IMR-90 (cell line): ENCODE results near the gene ASTL. TPM values are rescaled to one million over a fixed set of nuclear protein-coding genes. Genes with fewer than 3 reads are reported as not detected.

Source experiments
- ATAC-seq: fragments of 200-7000 bp; cut with Tn5 transposase; 2 replicates; pipeline ENCODE4 v1.9.1; 2020; ENCODE audit warnings: low read depth, mild to moderate bottlenecking, moderate library complexity
- BruUV-seq: library from RNA; stranded (reverse); fragments of 400-500 nt; replicated peaks from 2 replicates; lab custom pipeline; 2021; lab: Mats Ljungman, UMichigan
- CTCF ChIA-PET: fragments of 300-600 bp; formaldehyde crosslinking; extraction: SDS; loops from one replicate; lab custom pipeline; 2021; ENCODE audit warnings: antibody characterized with exemption; lab: Yijun Ruan, JAX
- POLR2A ChIA-PET: fragments of 300-600 bp; sonication (Branson Sonifier 250); formaldehyde crosslinking; loops from one replicate; lab custom pipeline; 2022; ENCODE audit warnings: antibody characterized with exemption; ENCODE audit not compliant: unreplicated experiment; lab: Charles Lee
- DNase-seq: peaks from one replicate; pipeline ENCODE4 v3.0.0; 2013
- H2AFZ ChIP-seq: replicated peaks from 2 replicates; pipeline ENCODE3; 2013; ENCODE audit warnings: low read length, mild to moderate bottlenecking; ENCODE audit not compliant: poor library complexity
- H2AK5ac ChIP-seq: 2 replicates; pipeline ENCODE4 v1.6.1; 2013; ENCODE audit warnings: low read depth, low read length, inconsistent platforms
- H2AK9ac ChIP-seq: replicated peaks from 2 replicates; pipeline ENCODE3; 2013; ENCODE audit warnings: mild to moderate bottlenecking, low read depth, low read length, moderate library complexity; ENCODE audit not compliant: poor library complexity
- H2BK120ac ChIP-seq: 2 replicates; pipeline ENCODE4 v1.6.1; 2013; ENCODE audit warnings: low read depth, low read length, inconsistent platforms
- H2BK15ac ChIP-seq: 3 replicates; pipeline ENCODE4 v1.6.1; 2013; ENCODE audit warnings: low read depth, low read length, inconsistent platforms
- H2BK20ac ChIP-seq: 2 replicates; pipeline ENCODE4 v1.6.1; 2013; ENCODE audit warnings: low read depth, mild to moderate bottlenecking, inconsistent platforms, low read length, moderate library complexity
- H2BK5ac ChIP-seq: 2 replicates; pipeline ENCODE4 v1.6.1; 2013; ENCODE audit warnings: mild to moderate bottlenecking, low read depth, low read length, inconsistent platforms; ENCODE audit not compliant: poor library complexity, severe bottlenecking
- H3K14ac ChIP-seq: replicated peaks from 2 replicates; pipeline ENCODE4 v1.6.1; 2013; ENCODE audit warnings: low read depth, low read length, inconsistent platforms
- H3K18ac ChIP-seq: 2 replicates; pipeline ENCODE4 v1.6.1; 2013; ENCODE audit warnings: low read depth, low read length, control low read depth
- H3K23ac ChIP-seq: 2 replicates; pipeline ENCODE4 v1.6.1; 2013; ENCODE audit warnings: low read depth, low read length, inconsistent platforms
- H3K27ac ChIP-seq: 2 replicates; pipeline ENCODE4 v1.5.1; 2013; ENCODE audit warnings: mild to moderate bottlenecking, control low read depth, low read length; ENCODE audit not compliant: insufficient read depth
- H3K27me3 ChIP-seq: 2 replicates; pipeline ENCODE4 v1.6.1; 2013; ENCODE audit warnings: low read length; ENCODE audit not compliant: control insufficient read depth, insufficient read depth
- H3K36me3 ChIP-seq: 2 replicates; pipeline ENCODE4 v1.6.1; 2013; ENCODE audit warnings: low read length, mixed read lengths; ENCODE audit not compliant: control insufficient read depth, insufficient read depth
- H3K4ac ChIP-seq: 2 replicates; pipeline ENCODE4 v1.6.1; 2013; ENCODE audit warnings: low read depth, low read length, inconsistent platforms
- H3K4me1 ChIP-seq: 2 replicates; pipeline ENCODE4 v1.6.1; 2013; ENCODE audit warnings: low read length, mixed read lengths; ENCODE audit not compliant: control insufficient read depth, insufficient read depth
- H3K4me2 ChIP-seq: 2 replicates; pipeline ENCODE4 v1.6.1; 2013; ENCODE audit warnings: low read depth, mild to moderate bottlenecking, control low read depth, low read length, moderate library complexity
- H3K4me3 ChIP-seq: 2 replicates; pipeline ENCODE4 v1.5.1; 2013; ENCODE audit warnings: low read depth, mild to moderate bottlenecking, control low read depth, low read length, moderate library complexity; ENCODE audit not compliant: insufficient read depth
- H3K56ac ChIP-seq: 2 replicates; pipeline ENCODE4 v1.6.1; 2013; ENCODE audit warnings: low read length, inconsistent platforms; ENCODE audit not compliant: insufficient read depth; ENCODE audit errors: extremely low read depth
- H3K79me1 ChIP-seq, 2 experiments: 2 replicates each; pipeline ENCODE4 v1.6.1; 2013; ENCODE audit warnings: low read length in 2 of 2, inconsistent platforms in 1 of 2, low read depth in 1 of 2
- H3K9ac ChIP-seq: 2 replicates; pipeline ENCODE4 v1.6.1; 2013; ENCODE audit warnings: low read depth, low read length, control low read depth
- H3K9me1 ChIP-seq: 2 replicates; pipeline ENCODE4 v1.6.1; 2013; ENCODE audit warnings: low read length, inconsistent platforms; ENCODE audit not compliant: insufficient read depth
- H3K9me3 ChIP-seq: 2 replicates; pipeline ENCODE4 v1.6.1; 2013; ENCODE audit warnings: low read length; ENCODE audit not compliant: control insufficient read depth, insufficient read depth
- H4K20me1 ChIP-seq: 2 replicates; pipeline ENCODE4 v1.6.1; 2013; ENCODE audit warnings: low read length, inconsistent platforms; ENCODE audit not compliant: insufficient read depth
- H4K5ac ChIP-seq: 2 replicates; pipeline ENCODE4 v1.6.1; 2013; ENCODE audit warnings: mild to moderate bottlenecking, low read depth, low read length, control low read depth
- H4K8ac ChIP-seq, 2 experiments: 2 replicates each; pipeline ENCODE4 v1.6.1; 2013; ENCODE audit warnings: low read depth in 2 of 2, low read length in 2 of 2, control low read depth in 1 of 2, inconsistent platforms in 1 of 2
- H4K91ac ChIP-seq: 2 replicates; pipeline ENCODE4 v1.6.1; 2013; ENCODE audit warnings: low read depth, low read length, inconsistent platforms; ENCODE audit not compliant: insufficient read depth
- CEBPB ChIP-seq: IDR thresholded peaks from 2 replicates; pipeline ENCODE4 v1.6.1; 2012; ENCODE audit warnings: low read depth, low read length, improper control_type of control experiment
- CHD1 ChIP-seq: IDR thresholded peaks from 2 replicates; pipeline ENCODE4 v1.6.1; 2012; ENCODE audit warnings: low read depth, low read length, improper control_type of control experiment
- MAFK ChIP-seq: IDR thresholded peaks from 2 replicates; pipeline ENCODE4 v1.6.1; 2012; ENCODE audit warnings: low read depth, low read length, improper control_type of control experiment
- MAZ ChIP-seq: IDR thresholded peaks from 2 replicates; pipeline ENCODE4 v1.6.1; 2012; ENCODE audit warnings: low read depth, mild to moderate bottlenecking, low read length, improper control_type of control experiment, moderate library complexity, borderline replicate concordance
- MXI1 ChIP-seq: IDR thresholded peaks from 2 replicates; pipeline ENCODE4 v1.6.1; 2012; ENCODE audit warnings: low read depth, mild to moderate bottlenecking, low read length, moderate library complexity, borderline replicate concordance
- POLR2A ChIP-seq: IDR thresholded peaks from 2 replicates; pipeline ENCODE4 v1.6.1; 2012; ENCODE audit warnings: mild to moderate bottlenecking, low read depth, low read length
- RAD21 ChIP-seq: IDR thresholded peaks from 2 replicates; pipeline ENCODE4 v1.6.1; 2012; ENCODE audit warnings: low read length, improper control_type of control experiment
- RFX5 ChIP-seq: IDR thresholded peaks from 2 replicates; pipeline ENCODE4 v1.8.0; 2012; ENCODE audit warnings: low read depth, mild to moderate bottlenecking, low read length, moderate library complexity
- SMC3 ChIP-seq: fragments of 150-350 bp; IDR thresholded peaks from 2 replicates; pipeline ENCODE4 v1.6.1; 2016; ENCODE audit warnings: low read depth, mild to moderate bottlenecking, antibody characterized with exemption, low read length, moderate library complexity
- WGBS, 2 experiments: methylation state at CpG; one replicate each; pipeline versions ENCODE4 v1.1.5 to v1.1.7; 2013; ENCODE audit warnings: missing lambda C conversion rate in 2 of 2; ENCODE audit not compliant: insufficient read length in 1 of 2; ENCODE audit errors: extremely low coverage in 2 of 2; 5-methylcytosine and 5-hydroxymethylcytosine counted together
- dilution Hi-C: fragments of 300-500 bp; cut with HindIII; formaldehyde crosslinking; loops from one replicate; pipeline ENCODE4 v1.14.3; 2018; ENCODE audit warnings: low sequenced_read_pairs; ENCODE audit not compliant: unreplicated experiment
- in situ Hi-C: fragments of 300-500 bp; cut with MboI; formaldehyde crosslinking; loops from 3 replicates; pipeline ENCODE4 v1.14.3; 2019; ENCODE audit warnings: low sequenced_read_pairs, inconsistent platforms, mixed read lengths
- intact Hi-C: fragments of 100-400 bp; cut with micrococcal nuclease; formaldehyde crosslinking; loops from 2 replicates; pipeline ENCODE4 v1.10.0; 2022
- polyA plus RNA-seq, 3 experiments: library from polyadenylated mRNA; depleted of rRNA; stranded (reverse); fragments of >200 nt; gene quantifications; 2 replicates each; pipeline ENCODE4 v1.2.3, GENCODE V29; 2012; ENCODE audit warnings: low replicate concordance in 1 of 3
- total RNA-seq: library from RNA; depleted of rRNA; stranded (reverse); fragments of >200 nt; gene quantifications from 2 replicates; pipeline ENCODE4 v1.2.3, GENCODE V29; 2012
- TF ChIP-seq, protein P1 (sequence below): conservative IDR thresholded peaks from 2 replicates; pipeline ENCODE4 v1.5.1; 2012; ENCODE audit warnings: mild to moderate bottlenecking, low read depth, low read length, improper control_type of control experiment
- TF ChIP-seq, protein P2 (sequence below): fragments of 150-350 bp; IDR thresholded peaks from 2 replicates; pipeline ENCODE4 v1.6.1; 2017; ENCODE audit warnings: mild to moderate bottlenecking, antibody characterized with exemption, low read length, low read depth

Gene ASTL
- total and polyA plus RNA-seq, 2 of the 4 experiments (the other 2 are of a cell fraction): not detected

DNA sequence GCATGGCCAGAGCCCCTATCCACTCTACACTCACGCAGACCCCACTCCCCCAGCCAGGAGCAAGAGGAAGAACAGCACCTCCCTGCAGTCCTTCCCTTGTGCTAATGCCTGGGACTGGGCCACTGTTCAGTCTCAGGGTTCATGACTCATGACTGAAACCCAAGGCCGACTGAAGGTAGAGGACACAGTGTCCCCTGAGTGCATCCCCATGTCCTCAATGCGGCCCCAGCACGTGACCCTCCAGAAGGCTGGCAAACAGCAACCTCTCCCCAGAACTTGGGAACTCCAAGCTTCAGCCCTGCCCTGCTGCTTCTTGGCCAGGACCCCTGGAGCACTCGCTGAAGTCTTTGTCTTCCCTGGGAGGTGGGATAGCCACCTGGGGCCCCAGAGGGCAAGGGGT, 15.9 kb downstream of the ASTL start:
- H3K9me1 ChIP-seq: no peaks in the 10 kb centered on the region
- H3K4me1 ChIP-seq: no peaks in the 10 kb centered on the region
- dilution Hi-C loops (no loop called here), intact Hi-C loops (no loop called here), in situ Hi-C loops (loop anchor here (25.0 kb wide), 1 partner anchor 110 kb away; no protein-coding TSS in a partner anchor)
- WGBS, 2 experiments: 100% methylated on average over 1 of the region's 5 CpGs; no CpG with 5 or more reads in 1 of the 2 experiments
- TF ChIP-seq, protein P1, sequence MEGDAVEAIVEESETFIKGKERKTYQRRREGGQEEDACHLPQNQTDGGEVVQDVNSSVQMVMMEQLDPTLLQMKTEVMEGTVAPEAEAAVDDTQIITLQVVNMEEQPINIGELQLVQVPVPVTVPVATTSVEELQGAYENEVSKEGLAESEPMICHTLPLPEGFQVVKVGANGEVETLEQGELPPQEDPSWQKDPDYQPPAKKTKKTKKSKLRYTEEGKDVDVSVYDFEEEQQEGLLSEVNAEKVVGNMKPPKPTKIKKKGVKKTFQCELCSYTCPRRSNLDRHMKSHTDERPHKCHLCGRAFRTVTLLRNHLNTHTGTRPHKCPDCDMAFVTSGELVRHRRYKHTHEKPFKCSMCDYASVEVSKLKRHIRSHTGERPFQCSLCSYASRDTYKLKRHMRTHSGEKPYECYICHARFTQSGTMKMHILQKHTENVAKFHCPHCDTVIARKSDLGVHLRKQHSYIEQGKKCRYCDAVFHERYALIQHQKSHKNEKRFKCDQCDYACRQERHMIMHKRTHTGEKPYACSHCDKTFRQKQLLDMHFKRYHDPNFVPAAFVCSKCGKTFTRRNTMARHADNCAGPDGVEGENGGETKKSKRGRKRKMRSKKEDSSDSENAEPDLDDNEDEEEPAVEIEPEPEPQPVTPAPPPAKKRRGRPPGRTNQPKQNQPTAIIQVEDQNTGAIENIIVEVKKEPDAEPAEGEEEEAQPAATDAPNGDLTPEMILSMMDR: no peak
- TF ChIP-seq MAFK: no peak
- no peak for TF ChIP-seq CEBPB
- TF ChIP-seq RAD21: no peak
- TF ChIP-seq MAZ: no peak
- no peak for TF ChIP-seq MXI1
- no peak for TF ChIP-seq CHD1
- TF ChIP-seq, protein P2, sequence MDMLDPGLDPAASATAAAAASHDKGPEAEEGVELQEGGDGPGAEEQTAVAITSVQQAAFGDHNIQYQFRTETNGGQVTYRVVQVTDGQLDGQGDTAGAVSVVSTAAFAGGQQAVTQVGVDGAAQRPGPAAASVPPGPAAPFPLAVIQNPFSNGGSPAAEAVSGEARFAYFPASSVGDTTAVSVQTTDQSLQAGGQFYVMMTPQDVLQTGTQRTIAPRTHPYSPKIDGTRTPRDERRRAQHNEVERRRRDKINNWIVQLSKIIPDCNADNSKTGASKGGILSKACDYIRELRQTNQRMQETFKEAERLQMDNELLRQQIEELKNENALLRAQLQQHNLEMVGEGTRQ: no peak
- no peak for TF ChIP-seq SMC3
- no peak for TF ChIP-seq RFX5
- no peak for TF ChIP-seq POLR2A
- no peak overlapping the region for H4K5ac ChIP-seq
- H3K18ac ChIP-seq: no peak overlapping the region
- H3K14ac ChIP-seq: no peak overlapping the region
- no TSS peak for BruUV-seq
- H2BK15ac ChIP-seq: no peak overlapping the region
- H3K27ac ChIP-seq: no peak overlapping the region
- H3K4ac ChIP-seq: no peak overlapping the region
- H3K56ac ChIP-seq: no peak overlapping the region
- ChIA-PET CTCF (no interaction called here), POLR2A (no interaction called here)
- no peak overlapping the region for H2BK5ac ChIP-seq
- DNase-seq (no peak), ATAC-seq (no peak)
- no peak overlapping the region for H4K91ac ChIP-seq
- H3K23ac ChIP-seq: no peak overlapping the region
- no peaks in the 10 kb centered on the region; the same call in 1 of the 2 replicates for H3K9me3 ChIP-seq
- no peaks in the 10 kb centered on the region for H3K79me1 ChIP-seq
- no peak overlapping the region for H4K8ac ChIP-seq
- H2AK5ac ChIP-seq: no peak overlapping the region
- no peak overlapping the region for H3K9ac ChIP-seq
- H4K20me1 ChIP-seq: 0 out of 2 replicates have a peak, but pooled peaks cover 4% of the 10 kb centered on the region
- H3K27me3 ChIP-seq: peaks cover 79% of the 10 kb centered on the region
- H3K4me2 ChIP-seq: no peak overlapping the region
- no peaks in the 10 kb centered on the region for H3K36me3 ChIP-seq
- H2AK9ac ChIP-seq: no peak overlapping the region
- no peak overlapping the region for H2BK120ac ChIP-seq
- H2AFZ ChIP-seq: no peak overlapping the region
- H2BK20ac ChIP-seq: no peak overlapping the region
- H3K4me3 ChIP-seq: no peak overlapping the region
